Measurements from ENCODE around the gene AMER2. TPM values are rescaled to one million over a fixed set of nuclear protein-coding genes. Genes with fewer than 3 reads are reported as not detected.

The AMER2 gene
- total RNA-seq, 1 donor, result not detected

DNA sequence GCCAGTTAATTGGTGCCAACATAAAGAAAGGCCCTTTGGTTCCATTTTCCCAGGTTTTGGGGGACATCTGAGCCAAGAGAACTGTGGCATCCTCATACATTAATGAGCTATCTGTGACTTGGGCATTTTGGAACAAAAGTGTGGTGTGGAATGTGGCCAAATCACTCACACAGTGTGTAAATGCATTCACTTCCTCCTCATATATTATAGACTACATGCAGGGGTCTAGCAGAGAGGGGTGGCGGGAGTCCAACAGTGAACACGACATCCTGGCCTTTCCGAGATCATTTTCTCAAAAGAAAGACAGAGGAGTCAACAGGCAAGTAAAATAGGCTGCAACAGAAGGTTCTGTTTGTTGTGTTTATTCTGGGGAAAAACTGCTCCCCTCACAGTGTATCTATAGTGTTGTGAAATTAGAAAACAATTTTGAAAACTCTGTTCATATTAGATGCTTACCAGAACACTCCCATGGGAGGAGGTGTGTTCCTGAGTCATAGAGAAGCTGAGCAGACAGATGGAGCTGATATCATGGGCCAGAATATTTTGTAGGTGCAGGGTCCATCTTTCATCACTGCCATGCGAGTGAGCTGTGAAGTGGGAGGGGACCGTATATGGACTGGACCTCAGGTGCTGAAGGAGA, 39.2 kb downstream of the AMER2 start:
- TF ChIP-seq, protein P1, sequence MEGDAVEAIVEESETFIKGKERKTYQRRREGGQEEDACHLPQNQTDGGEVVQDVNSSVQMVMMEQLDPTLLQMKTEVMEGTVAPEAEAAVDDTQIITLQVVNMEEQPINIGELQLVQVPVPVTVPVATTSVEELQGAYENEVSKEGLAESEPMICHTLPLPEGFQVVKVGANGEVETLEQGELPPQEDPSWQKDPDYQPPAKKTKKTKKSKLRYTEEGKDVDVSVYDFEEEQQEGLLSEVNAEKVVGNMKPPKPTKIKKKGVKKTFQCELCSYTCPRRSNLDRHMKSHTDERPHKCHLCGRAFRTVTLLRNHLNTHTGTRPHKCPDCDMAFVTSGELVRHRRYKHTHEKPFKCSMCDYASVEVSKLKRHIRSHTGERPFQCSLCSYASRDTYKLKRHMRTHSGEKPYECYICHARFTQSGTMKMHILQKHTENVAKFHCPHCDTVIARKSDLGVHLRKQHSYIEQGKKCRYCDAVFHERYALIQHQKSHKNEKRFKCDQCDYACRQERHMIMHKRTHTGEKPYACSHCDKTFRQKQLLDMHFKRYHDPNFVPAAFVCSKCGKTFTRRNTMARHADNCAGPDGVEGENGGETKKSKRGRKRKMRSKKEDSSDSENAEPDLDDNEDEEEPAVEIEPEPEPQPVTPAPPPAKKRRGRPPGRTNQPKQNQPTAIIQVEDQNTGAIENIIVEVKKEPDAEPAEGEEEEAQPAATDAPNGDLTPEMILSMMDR (IDR thresholded peaks at IDR 0.05; ENCODE audit: insufficient read depth, low read depth, low read length), result no peak
- no peak overlapping the region for H3K4me3 ChIP-seq (ENCODE audit: low read depth, low read length)
- DNase-seq (ENCODE audit: low read depth), result no peak

- TF ChIP-seq, protein P1 (IDR thresholded peaks at IDR 0.05; ENCODE audit: insufficient read depth, low read depth, low read length), result no peak
- DNase-seq (ENCODE audit: low read depth), result no peak
- no peak overlapping the region for H3K4me3 ChIP-seq (ENCODE audit: low read depth, low read length)
These were observed 40.1 kb downstream of the AMER2 start for GRCh38 chr13:25131881-25132420.

DNA sequence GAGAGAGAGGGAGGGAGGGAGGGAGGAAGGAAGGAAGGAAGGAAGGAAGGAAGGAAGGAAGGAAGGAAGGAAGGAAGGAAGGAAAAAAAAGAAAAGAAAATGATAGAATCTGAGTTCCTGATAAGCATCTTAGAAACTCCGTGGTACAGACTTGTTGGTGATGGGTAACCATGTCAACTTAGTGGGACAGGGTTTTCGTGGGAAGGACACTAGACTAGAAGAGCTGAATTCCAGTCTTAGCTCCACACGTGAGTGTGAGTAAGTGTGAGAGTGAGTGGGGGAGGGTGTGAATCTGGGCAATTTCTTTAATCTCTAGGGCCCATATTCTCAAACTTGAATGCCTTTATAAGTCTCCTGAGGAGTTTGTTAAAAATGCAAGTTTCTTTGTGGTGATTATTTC, 41.1 kb downstream of the AMER2 start:
- no peak for DNase-seq (ENCODE audit: low read depth)
- TF ChIP-seq, protein P1 (IDR thresholded peaks at IDR 0.05; ENCODE audit: insufficient read depth, low read depth, low read length), result no peak
- H3K4me3 ChIP-seq (ENCODE audit: low read depth, low read length), result no peak overlapping the region

DNA sequence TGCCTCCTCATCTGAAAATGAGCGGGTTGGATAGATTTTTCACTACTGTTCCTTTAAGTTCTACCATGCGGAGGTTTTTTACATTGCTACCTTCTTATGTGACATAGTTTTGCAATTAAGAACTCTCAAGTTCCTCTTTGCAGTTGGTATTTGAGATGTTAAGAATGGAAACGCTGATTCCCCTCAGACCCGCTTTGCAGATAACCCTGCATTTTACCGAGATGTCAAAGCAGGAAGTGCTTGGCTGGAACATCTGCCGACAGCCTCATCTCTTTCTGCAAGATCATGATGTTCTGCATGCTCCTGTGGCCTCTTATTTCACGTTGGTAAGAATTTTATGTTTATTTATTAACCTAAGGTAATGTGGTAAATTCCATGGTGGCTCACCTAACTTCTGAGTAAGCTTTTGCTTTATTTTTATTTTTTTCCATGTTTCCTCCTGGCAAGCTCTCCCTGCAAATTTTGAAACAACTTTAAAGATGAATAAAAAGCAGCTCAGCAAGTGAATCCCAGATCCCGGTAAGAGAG, 53.6 kb downstream of the AMER2 start:
- DNase-seq (ENCODE audit: low read depth), result no peak
- H3K4me3 ChIP-seq (ENCODE audit: low read depth, low read length), result no peak overlapping the region
- TF ChIP-seq, protein P1 (IDR thresholded peaks at IDR 0.05; ENCODE audit: insufficient read depth, low read depth, low read length), result no peak

DNA sequence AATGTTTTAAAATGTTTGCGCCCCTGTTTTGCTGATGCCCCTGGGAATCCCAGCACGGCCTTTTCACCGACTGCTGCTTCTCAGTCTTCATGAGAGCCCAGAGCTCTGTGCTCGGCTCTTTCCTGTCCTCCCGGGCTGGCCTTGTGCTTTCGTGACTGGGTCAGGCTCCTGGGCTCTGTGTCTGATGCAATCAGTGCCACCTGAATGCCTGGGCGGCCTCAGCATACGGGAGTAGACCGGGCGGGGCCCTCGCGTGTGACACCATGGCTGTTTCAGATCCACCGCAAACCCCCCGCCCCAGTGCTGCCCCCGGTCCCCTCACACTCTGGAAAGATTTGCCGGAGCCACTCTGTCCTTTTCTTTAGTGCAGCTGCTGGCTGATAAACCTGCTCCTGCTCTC, 54.8 kb downstream of the AMER2 start:
- TF ChIP-seq, protein P1 (IDR thresholded peaks at IDR 0.05; ENCODE audit: insufficient read depth, low read depth, low read length), result no peak
- no peak overlapping the region for H3K4me3 ChIP-seq (ENCODE audit: low read depth, low read length)
- no peak for DNase-seq (ENCODE audit: low read depth)

- TF ChIP-seq, protein P1 (IDR thresholded peaks at IDR 0.05; ENCODE audit: insufficient read depth, low read depth, low read length), result no peak
- DNase-seq (ENCODE audit: low read depth), result no peak
- no peak overlapping the region for H3K4me3 ChIP-seq (ENCODE audit: low read depth, low read length)
These were observed 56.0 kb downstream of the AMER2 start for GRCh38 chr13:25116044-25116443.

Measured in fibroblast of villous mesenchyme (primary cell).